BLaER1 (cell line): ENCODE results near the gene NTPCR.

Source experiments
- H3K27ac ChIP-seq: shearing (Covaris generic); formaldehyde crosslinking; 2 replicates; pipeline ENCODE4 v1.8.1; 2022
- H3K27me3 ChIP-seq: shearing (Covaris generic); formaldehyde crosslinking; 2 replicates; pipeline ENCODE4 v1.8.1; 2022
- H3K36me3 ChIP-seq: shearing (Covaris generic); formaldehyde crosslinking; 2 replicates; pipeline ENCODE4 v1.8.1; 2022
- H3K4me1 ChIP-seq: shearing (Covaris generic); formaldehyde crosslinking; 2 replicates; pipeline ENCODE4 v1.8.1; 2022
- H3K4me2 ChIP-seq: shearing (Covaris generic); formaldehyde crosslinking; 2 replicates; pipeline ENCODE4 v1.8.1; 2022
- H3K4me3 ChIP-seq: shearing (Covaris generic); formaldehyde crosslinking; 2 replicates; pipeline ENCODE4 v1.8.1; 2022
- H3K9ac ChIP-seq: shearing (Covaris generic); formaldehyde crosslinking; 2 replicates; pipeline ENCODE4 v1.8.1; 2022
- H3K9me3 ChIP-seq: shearing (Covaris generic); formaldehyde crosslinking; 2 replicates; pipeline ENCODE4 v1.8.1; 2022
- H4K20me1 ChIP-seq: shearing (Covaris generic); formaldehyde crosslinking; 2 replicates; pipeline ENCODE4 v1.8.1; 2022
- Cebpa-rat ChIP-seq: shearing (Covaris generic); IDR thresholded peaks from 2 replicates; pipeline ENCODE4 v1.8.1; 2022

The NTPCR gene

DNA sequence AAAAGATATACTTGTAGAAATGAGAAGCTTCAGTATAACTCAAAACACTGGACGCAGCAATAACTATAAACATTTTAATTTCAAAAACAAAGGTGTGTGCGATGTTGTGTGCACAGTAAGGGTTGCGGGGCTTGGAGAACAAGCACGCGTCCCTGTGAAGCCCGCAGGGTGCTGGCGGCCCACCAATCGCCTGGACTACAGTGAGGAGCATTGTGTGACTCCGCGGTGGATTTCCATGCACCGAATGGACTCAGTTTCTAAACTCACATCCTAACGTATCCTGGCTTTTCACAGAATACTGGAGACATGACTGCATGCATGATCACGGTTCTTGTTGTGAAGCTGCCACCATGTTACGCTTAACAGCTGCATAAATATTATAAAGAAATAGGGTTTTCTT is 33.0 kb downstream of the NTPCR start:
- no peak overlapping the region for H3K4me3 ChIP-seq
- H4K20me1 ChIP-seq = no peaks in the 10 kb centered on the region
- no peak overlapping the region for H3K4me2 ChIP-seq

DNA sequence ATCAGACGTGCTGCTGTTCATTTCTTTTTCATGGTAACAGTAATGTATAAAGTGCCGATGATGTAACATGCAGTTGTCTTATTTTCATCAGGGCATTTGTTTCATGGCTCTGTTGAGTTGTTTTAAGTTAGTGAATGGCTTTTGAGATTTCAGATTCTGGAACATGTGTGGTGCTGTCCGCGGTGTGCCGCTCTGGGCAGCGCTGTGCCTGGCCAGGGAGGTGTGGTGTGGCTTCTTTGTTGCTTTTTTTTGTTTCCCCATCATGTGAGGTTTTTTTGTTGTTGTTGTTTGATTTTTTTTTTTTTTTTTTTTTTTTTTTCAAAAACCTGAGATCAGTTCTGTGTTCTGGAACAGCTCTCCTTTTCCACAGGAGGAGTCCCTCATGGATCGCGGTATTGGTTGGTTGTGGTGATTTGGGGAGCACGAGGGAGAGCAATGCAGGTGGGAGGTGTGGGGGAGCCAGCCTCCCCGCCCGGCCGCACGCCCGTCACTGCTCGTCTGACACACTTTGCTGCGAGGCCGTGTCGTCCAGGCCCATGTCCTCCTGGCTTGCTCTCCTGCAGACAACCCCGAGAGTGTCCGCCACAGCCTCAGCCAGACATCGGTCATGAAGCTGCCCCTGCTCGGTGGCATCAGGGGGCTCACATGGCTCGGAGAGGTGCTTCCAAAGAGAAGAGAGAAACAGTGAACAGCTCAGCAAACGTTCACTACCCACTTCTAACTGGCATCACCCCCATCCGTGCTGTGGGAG is 33.6 kb downstream of the NTPCR start:
- H3K9me3 ChIP-seq = no peaks in the 10 kb centered on the region
- TF ChIP-seq Cebpa-rat = no peak
- no peak overlapping the region for H3K4me3 ChIP-seq
- no peaks in the 10 kb centered on the region for H4K20me1 ChIP-seq
- no peak overlapping the region for H3K27ac ChIP-seq
- no peaks in the 10 kb centered on the region for H3K27me3 ChIP-seq
- no peak overlapping the region for H3K9ac ChIP-seq
- peaks cover under 1% of the 10 kb centered on the region; the same call in 1 of the 2 replicates for H3K4me1 ChIP-seq
- peaks cover 20% of the 10 kb centered on the region for H3K36me3 ChIP-seq
- no peak overlapping the region for H3K4me2 ChIP-seq

More for the DNA sequence above, 33.0 kb downstream of the NTPCR start:
- peaks cover 6% of the 10 kb centered on the region for H3K4me1 ChIP-seq
- H3K9ac ChIP-seq = no peak overlapping the region
- no peak for TF ChIP-seq Cebpa-rat
- H3K27me3 ChIP-seq = no peaks in the 10 kb centered on the region
- no peak overlapping the region for H3K27ac ChIP-seq
- H3K9me3 ChIP-seq = no peaks in the 10 kb centered on the region
- H3K36me3 ChIP-seq = peaks cover 26% of the 10 kb centered on the region

DNA sequence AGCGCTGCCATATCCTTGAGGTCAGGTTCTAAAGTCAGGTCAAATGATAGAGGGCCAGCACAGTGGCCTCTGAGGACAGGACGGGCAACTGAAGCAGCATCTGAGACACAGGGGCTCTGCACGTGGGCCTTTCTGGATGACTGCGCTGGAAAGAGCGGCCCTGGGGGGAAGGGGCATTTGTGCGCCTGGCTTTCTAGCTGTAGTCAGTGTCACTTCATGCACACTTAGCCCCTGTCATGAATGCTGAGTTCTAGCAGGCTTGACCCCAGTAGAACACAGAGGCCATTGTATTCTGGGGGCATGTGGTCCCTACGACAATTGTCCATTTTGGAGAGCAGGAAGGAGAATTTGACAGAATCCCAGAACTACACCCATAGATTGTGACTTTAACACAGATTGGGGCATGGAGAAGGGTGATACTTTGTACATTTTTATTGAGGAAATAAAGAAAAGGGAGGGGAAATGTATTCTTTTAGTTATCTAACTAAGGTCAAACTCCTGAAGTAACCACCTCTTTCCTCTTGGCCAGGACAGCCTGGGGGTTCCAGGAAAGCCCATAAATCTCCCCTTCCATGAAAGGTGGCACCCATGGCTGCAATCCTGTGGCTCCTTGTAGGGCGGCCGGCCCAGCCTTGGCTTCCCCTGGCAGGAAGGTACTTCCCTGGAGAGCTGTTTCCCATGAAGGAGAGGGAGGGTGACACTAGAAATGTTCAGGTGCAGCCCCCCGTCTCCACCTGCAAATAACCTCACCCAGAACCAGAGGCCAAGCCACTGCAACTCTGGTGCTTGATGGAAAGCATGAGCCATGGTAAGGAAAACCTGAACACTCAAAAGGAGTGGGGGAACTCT is 34.4 kb downstream of the NTPCR start:
- H3K4me3 ChIP-seq = no peak overlapping the region
- no peaks in the 10 kb centered on the region for H4K20me1 ChIP-seq
- TF ChIP-seq Cebpa-rat = no peak
- H3K9ac ChIP-seq = no peak overlapping the region
- peaks cover 14% of the 10 kb centered on the region for H3K36me3 ChIP-seq
- no peak overlapping the region for H3K4me2 ChIP-seq
- no peak overlapping the region for H3K27ac ChIP-seq
- H3K27me3 ChIP-seq = no peaks in the 10 kb centered on the region
- H3K9me3 ChIP-seq = no peaks in the 10 kb centered on the region
- H3K4me1 ChIP-seq = no peaks in the 10 kb centered on the region

DNA sequence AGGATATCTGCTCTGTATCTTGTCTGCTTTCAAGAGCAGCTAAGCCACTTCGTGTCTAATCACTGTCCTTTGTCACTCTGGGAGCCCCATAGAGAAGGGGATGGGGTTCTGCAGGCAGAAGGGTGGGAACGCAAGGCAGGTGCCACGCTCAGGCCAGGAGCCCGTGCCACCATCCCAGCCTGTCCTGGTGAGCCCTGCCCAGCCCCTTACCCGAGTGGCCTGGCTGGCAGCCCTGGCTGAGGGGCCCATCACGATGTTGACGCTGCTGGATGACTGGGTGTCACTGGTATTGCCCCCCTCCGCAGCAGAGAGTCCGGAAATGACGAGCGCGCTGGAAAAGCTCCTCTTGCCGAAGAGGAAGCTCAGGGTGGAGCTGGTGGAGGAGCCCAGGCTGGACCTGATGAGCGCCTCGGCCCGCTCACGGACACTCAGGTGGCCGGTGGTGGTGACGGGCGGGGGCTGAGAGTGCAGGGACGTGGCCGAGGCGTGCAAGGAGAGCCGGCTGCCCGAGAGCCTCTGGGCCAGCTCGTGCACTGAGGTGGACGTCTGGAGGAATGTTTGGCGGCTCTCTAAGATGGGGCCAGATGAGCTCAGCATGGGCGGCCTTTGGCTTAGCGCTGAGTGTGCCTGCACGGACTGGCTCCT is 35.6 kb downstream of the NTPCR start:
- Histone ChIP-seq H3K4me2 (no peak overlapping the region), H3K9ac (no peak overlapping the region)

DNA sequence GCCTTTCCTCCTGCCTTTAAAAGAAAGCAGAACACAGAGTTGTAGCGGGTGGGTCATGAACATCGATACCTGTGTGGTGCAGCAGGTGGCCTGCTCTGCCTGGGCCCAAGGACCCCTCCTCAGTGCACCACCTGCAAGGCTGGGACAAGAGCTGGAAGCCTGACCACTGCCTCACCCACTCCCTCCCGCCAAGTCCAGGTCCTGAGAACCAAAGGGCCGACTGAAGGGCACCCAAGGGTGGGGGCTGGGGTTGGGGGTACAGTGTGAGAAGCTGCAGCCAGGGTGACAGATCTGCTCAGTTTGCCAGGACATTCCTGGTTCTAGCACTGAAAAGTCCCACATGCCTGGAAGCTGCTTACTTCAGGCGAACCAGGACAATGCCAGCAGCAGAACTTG is 36.1 kb downstream of the NTPCR start:
- Histone ChIP-seq H3K27me3 (no peaks in the 10 kb centered on the region), H3K4me3 (no peak overlapping the region), H3K36me3 (peaks cover 9% of the 10 kb centered on the region; the same call in 1 of the 2 replicates), H3K4me2 (no peak overlapping the region), H3K9me3 (no peaks in the 10 kb centered on the region), H3K4me1 (no peaks in the 10 kb centered on the region), H3K9ac (no peak overlapping the region), H4K20me1 (no peaks in the 10 kb centered on the region), H3K27ac (no peak overlapping the region)
- no peak for TF ChIP-seq Cebpa-rat

More for the DNA sequence above, 35.6 kb downstream of the NTPCR start:
- no peak for TF ChIP-seq Cebpa-rat
- no peaks in the 10 kb centered on the region for H4K20me1 ChIP-seq
- no peaks in the 10 kb centered on the region for H3K9me3 ChIP-seq
- no peaks in the 10 kb centered on the region for H3K4me1 ChIP-seq
- peaks cover 6% of the 10 kb centered on the region; the same call in 1 of the 2 replicates for H3K36me3 ChIP-seq
- H3K27me3 ChIP-seq = no peaks in the 10 kb centered on the region
- H3K27ac ChIP-seq = no peak overlapping the region
- no peak overlapping the region for H3K4me3 ChIP-seq

DNA sequence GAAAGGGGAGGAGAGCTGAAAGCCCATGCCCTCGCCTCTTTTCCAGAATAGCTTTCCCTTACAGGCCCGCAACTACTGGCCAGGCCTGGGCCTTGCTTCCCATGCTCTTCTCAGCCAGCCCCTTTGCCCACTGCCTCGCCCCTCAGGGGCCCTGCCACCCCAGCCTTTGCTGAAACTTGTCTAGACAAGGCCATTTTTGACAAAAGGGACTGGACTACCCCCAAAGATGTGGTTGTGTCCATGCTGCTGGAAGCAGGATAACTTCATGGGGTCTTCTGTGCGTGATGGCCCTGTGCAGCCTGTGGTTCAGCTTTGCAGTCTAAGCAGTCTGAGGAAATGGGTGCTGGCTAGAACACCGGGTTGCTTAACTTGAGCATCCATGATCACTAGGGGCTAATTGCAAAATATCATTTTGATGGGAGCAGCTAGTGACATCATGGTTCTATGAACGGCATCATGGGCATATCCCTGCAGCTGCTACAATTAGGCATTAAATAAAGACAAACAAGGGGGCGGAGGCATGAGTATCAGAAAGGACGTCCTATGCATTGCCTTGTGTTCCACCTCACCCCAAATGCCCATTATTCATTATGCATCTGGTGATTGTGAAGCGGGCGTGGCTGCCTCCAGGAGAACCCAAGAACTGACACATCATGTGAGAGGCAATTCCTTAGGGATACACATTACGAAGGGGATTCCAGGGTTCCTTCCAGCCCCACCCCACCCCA is 36.8 kb downstream of the NTPCR start:
- Histone ChIP-seq H4K20me1 (no peaks in the 10 kb centered on the region), H3K4me1 (no peaks in the 10 kb centered on the region), H3K9ac (no peak overlapping the region), H3K4me3 (no peak overlapping the region), H3K9me3 (peaks cover 2% of the 10 kb centered on the region), H3K36me3 (peaks cover 12% of the 10 kb centered on the region; the same call in 1 of the 2 replicates), H3K4me2 (no peak overlapping the region), H3K27ac (no peak overlapping the region), H3K27me3 (no peaks in the 10 kb centered on the region)
- no peak for TF ChIP-seq Cebpa-rat

DNA sequence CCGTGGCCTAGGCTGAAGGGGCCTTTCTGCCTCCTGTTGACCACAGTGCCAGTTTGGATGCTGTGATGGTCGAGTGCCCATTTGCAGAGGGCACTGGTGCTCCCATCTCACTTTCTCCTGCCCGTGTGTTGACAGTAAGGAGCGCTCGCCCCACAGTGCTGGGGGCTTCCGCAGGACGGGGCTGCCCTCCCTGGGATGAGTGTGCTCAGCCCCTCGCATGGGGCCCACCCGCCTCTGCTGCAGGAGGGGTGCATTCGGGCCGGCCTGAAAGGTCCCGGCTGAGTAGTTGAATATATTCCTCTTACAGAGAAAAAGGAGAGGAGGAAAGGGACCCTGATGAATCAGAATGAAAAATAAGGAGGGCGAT is 37.3 kb downstream of the NTPCR start:
- Histone ChIP-seq H4K20me1 (no peaks in the 10 kb centered on the region), H3K9ac (no peak overlapping the region), H3K36me3 (peaks cover 12% of the 10 kb centered on the region; the same call in 1 of the 2 replicates), H3K27me3 (no peaks in the 10 kb centered on the region), H3K9me3 (peaks cover 8% of the 10 kb centered on the region), H3K4me2 (no peak overlapping the region), H3K4me1 (no peaks in the 10 kb centered on the region), H3K27ac (no peak overlapping the region), H3K4me3 (no peak overlapping the region)
- TF ChIP-seq Cebpa-rat = no peak

DNA sequence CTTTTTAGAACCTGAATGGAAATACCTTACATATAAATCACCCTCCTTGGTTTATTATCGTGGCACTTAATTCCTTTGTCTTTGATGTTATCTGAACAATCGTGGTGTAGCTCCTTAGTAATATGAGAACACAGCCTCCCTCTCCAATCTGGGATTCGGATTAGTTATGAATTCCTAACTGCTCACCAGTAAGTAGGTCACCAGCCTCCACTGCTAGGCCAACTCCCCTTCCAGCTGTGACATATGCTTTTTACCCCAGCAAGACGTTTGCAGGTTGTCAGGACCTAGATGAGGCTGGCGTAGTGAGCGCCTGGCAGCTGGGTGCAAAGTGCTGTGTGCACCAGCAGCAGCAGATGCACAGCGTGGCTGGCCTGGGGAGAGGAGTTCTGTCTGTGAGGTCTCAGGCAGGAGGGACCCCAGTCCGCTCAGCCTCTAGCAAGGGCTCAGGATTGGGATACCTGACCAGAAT is 38.2 kb downstream of the NTPCR start:
- H3K36me3 ChIP-seq = peaks cover 14% of the 10 kb centered on the region
- no peak overlapping the region for H3K9ac ChIP-seq
- H3K4me3 ChIP-seq = no peak overlapping the region
- no peaks in the 10 kb centered on the region for H3K27me3 ChIP-seq
- no peaks in the 10 kb centered on the region for H4K20me1 ChIP-seq
- TF ChIP-seq Cebpa-rat = no peak
- H3K9me3 ChIP-seq = peaks cover 16% of the 10 kb centered on the region
- no peak overlapping the region for H3K27ac ChIP-seq
- no peaks in the 10 kb centered on the region for H3K4me1 ChIP-seq
- no peak overlapping the region for H3K4me2 ChIP-seq
